ENCODE data around the gene SF1. TPM values are rescaled to one million over a fixed set of nuclear protein-coding genes. Genes with fewer than 3 reads are reported as not detected.

Gene SF1
- 100 to 1,000 TPM; 841 to 864 (median 845) TPM for total RNA-seq
- total RNA-seq (2013), result 400 TPM

DNA sequence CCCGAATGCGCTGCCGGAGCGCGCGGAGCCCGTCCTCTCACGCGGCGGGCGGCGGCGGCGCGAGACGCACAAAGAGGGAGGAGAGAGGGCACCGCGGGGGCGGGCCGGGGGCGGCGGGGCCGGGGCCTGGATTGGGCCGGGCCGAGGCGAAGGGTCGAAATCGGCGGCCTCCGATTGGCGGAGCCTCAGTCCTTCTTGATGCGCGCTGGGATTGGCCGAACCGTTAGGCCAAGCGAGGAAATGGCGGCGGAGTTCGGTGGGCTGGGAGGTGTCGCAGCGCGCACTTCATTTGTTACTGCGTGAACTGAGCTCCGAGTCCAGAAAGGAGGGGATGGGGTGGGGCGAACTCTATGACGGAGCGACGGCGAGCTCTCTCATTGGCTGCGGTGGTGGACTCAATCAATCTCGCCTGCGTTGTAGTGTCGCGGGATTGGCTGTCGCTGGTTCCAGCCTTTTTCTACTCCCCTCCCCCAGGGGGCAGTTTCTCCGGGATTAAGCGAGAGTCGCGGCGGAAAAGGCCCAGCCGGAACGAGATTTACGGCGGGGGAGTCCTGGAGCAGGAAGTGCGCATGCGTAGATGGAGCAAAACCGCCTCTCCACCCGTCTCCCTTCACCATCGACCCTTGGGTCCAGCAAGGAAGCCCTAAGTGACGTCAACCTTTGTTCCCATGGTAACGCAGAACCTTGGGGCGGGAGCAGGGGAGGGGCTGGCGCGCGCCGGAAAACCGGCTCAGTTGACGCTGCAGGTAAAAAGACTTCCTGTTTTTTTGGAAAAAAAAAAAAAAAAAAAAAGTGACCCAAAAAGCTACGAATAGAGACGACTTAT, at the start of gene SF1:
SF1 (minus strand) TSS at position 70 of the 826 bp plus-strand sequence. CDS start 150 bp downstream, outside the sequence.
- intact Hi-C loops (cut with micrococcal nuclease), result loop anchor here (1.0 to 10.0 kb wide), 4 partner anchors 14 to 336 kb away; partner anchors contain the start of genes EHD1, TM7SF2 and ZNHIT2
- H3K36me3 Mint-ChIP-seq, result peaks cover 27% of the 10 kb centered on the region
- Histone ChIP-seq H3K9me3 (ENCODE audit: control insufficient read depth, insufficient read depth, low read length) (no peaks in the 10 kb centered on the region), H3K4me1 (ENCODE audit: control insufficient read depth, insufficient read depth, low read length) (peaks cover 28% of the 10 kb centered on the region), H3K36me3 (ENCODE audit: control insufficient read depth, insufficient read depth, low read length) (peaks cover 35% of the 10 kb centered on the region), H3K27ac (ENCODE audit: low read length) (peak within 1 kb of the TSS; percentile 98), H3K4me3 (ENCODE audit: low read length) (peak within 1 kb of the TSS; percentile 64), H3K27me3 (ENCODE audit: control insufficient read depth, insufficient read depth, low read length) (no peaks in the 10 kb centered on the region)
- DNase-seq (peak; percentile 97 to 100), ATAC-seq (peak; percentile 79 to 92 (median 81))
- WGBS (ENCODE audit: insufficient coverage), result under 1% methylated on average over 78 of the region's 80 CpGs
- H3K27ac Mint-ChIP-seq, result peak within 1 kb of the TSS; percentile 97 to 100
- no peaks in the 10 kb centered on the region for H3K9me3 Mint-ChIP-seq
- H3K27me3 Mint-ChIP-seq (ENCODE audit: low read depth in 2 of 2), result no peaks in the 10 kb centered on the region
- peak within 1 kb of the TSS; percentile 95 for H3K4me3 Mint-ChIP-seq
- no peak for TF ChIP-seq CTCF (IDR thresholded peaks at IDR 0.05)
- peaks cover 44 to 46% of the 10 kb centered on the region in 2 donors for H3K4me1 Mint-ChIP-seq

DNA sequence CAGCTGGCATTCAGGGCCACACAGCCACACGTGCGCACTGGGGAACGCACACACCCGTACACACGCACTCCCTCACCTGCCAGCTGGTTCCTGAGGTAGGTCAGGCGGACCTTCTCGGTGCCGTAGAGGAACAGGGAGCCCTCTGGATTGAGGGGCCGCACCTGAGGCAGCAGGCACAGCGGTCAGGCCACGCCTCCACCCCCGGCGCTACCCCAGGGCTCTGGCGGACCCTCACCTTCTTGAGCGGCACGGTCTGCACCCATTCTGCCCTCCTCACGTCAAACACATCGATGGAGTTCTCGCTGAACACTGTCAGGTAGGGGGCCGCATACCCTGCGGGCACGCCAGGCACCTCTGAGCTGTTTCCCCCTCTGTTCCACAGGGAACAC, 49.1 kb upstream of the SF1 start:
- DNase-seq (no peak), ATAC-seq (no peak)
- Histone ChIP-seq H3K27ac (ENCODE audit: low read length) (no peak overlapping the region), H3K9me3 (ENCODE audit: control insufficient read depth, insufficient read depth, low read length) (no peaks in the 10 kb centered on the region), H3K4me3 (ENCODE audit: low read length) (no peak overlapping the region), H3K36me3 (ENCODE audit: control insufficient read depth, insufficient read depth, low read length) (no peaks in the 10 kb centered on the region), H3K27me3 (ENCODE audit: control insufficient read depth, insufficient read depth, low read length) (no peaks in the 10 kb centered on the region), H3K4me1 (ENCODE audit: control insufficient read depth, insufficient read depth, low read length) (no peaks in the 10 kb centered on the region)
- WGBS (ENCODE audit: insufficient coverage), result 96% methylated on average over 22 of the region's 22 CpGs
- no peak for TF ChIP-seq CTCF (IDR thresholded peaks at IDR 0.05)
- H3K4me1 Mint-ChIP-seq, result peaks cover 0 to 3% of the 10 kb centered on the region in 2 donors
- intact Hi-C loops (cut with micrococcal nuclease), result no loop called here
- no peak overlapping the region for H3K27ac Mint-ChIP-seq
- no peak overlapping the region for H3K4me3 Mint-ChIP-seq
- no peaks in the 10 kb centered on the region for H3K9me3 Mint-ChIP-seq
- H3K27me3 Mint-ChIP-seq (ENCODE audit: low read depth in 2 of 2), result no peaks in the 10 kb centered on the region
- H3K36me3 Mint-ChIP-seq, result no peaks in the 10 kb centered on the region

- Histone ChIP-seq H3K9me3 (ENCODE audit: control insufficient read depth, insufficient read depth, low read length) (no peaks in the 10 kb centered on the region), H3K4me1 (ENCODE audit: control insufficient read depth, insufficient read depth, low read length) (no peaks in the 10 kb centered on the region), H3K4me3 (ENCODE audit: low read length) (no peak overlapping the region), H3K36me3 (ENCODE audit: control insufficient read depth, insufficient read depth, low read length) (no peaks in the 10 kb centered on the region), H3K27me3 (ENCODE audit: control insufficient read depth, insufficient read depth, low read length) (no peaks in the 10 kb centered on the region), H3K27ac (ENCODE audit: low read length) (no peak overlapping the region)
- H3K36me3 Mint-ChIP-seq, result no peaks in the 10 kb centered on the region
- ATAC-seq (no peak), DNase-seq (no peak)
- H3K4me1 Mint-ChIP-seq, result peaks cover 0 to 2% of the 10 kb centered on the region in 2 donors
- no peak overlapping the region for H3K27ac Mint-ChIP-seq
- H3K9me3 Mint-ChIP-seq, result no peaks in the 10 kb centered on the region
- WGBS (ENCODE audit: insufficient coverage), result 95% methylated on average over 52 of the region's 52 CpGs
- intact Hi-C loops (cut with micrococcal nuclease), result no loop called here
- no peak for TF ChIP-seq CTCF (IDR thresholded peaks at IDR 0.05)
- H3K27me3 Mint-ChIP-seq (ENCODE audit: low read depth in 2 of 2), result no peaks in the 10 kb centered on the region
- H3K4me3 Mint-ChIP-seq, result no peak overlapping the region
These were observed 48.5 kb upstream of the SF1 start for GRCh38 chr11:64826578-64827450.
